HCT116 (cell line): ENCODE measurements around the gene ACBD5.

Experiments used
- CEBPB ChIP-seq: IDR thresholded peaks from 2 replicates; pipeline ENCODE4 v1.6.1; 2012; ENCODE audit warnings: low read depth
- POLR2A ChIP-seq: IDR thresholded peaks from 2 replicates; pipeline ENCODE4 v1.7.0; 2011; ENCODE audit warnings: borderline replicate concordance; ENCODE audit not compliant: insufficient read depth, insufficient read length; ENCODE audit errors: extremely low read depth
- SP1 ChIP-seq: IDR thresholded peaks from 2 replicates; pipeline ENCODE4 v1.6.1; 2012; ENCODE audit warnings: low read depth
- TF ChIP-seq, protein P1 (sequence below), 3 experiments: fragments of 200-600 bp in 1 of 3; sonication (generic) in 1 of 3; IDR thresholded peaks in 2 of 3; conservative IDR thresholded peaks in 1 of 3; 2 replicates each; pipeline ENCODE4 v1.5.1; 2012 to 2017; ENCODE audit warnings: low read depth in 2 of 3, low read length in 2 of 3, antibody characterized with exemption in 1 of 3, borderline replicate concordance in 1 of 3, control low read depth in 1 of 3, mild to moderate bottlenecking in 1 of 3, mixed read lengths in 1 of 3, mixed run types in 1 of 3, moderate library complexity in 1 of 3; ENCODE audit not compliant: insufficient read depth in 1 of 3
- TF ChIP-seq, protein P2 (sequence below): IDR thresholded peaks from 2 replicates; pipeline ENCODE4 v1.6.1; 2012

DNA sequence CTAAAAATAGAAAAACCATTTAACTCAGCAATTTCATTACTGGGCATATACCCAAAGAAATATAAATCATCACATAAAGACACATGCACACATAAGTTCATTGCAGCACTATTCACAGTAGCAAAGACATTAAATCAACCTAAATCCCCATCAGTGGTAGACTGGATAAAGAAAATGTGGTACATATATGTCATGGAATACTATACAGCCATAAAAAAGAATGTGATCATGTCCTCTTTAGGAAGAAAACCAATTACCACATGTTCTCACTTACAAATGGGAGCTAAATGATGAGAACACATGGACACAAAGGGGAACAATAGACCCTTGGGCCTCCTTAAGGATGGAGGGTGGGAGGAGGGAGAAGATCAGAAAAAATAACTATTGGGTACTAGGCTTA, 36.0 kb upstream of the ACBD5 start:
- TF ChIP-seq, protein P1, sequence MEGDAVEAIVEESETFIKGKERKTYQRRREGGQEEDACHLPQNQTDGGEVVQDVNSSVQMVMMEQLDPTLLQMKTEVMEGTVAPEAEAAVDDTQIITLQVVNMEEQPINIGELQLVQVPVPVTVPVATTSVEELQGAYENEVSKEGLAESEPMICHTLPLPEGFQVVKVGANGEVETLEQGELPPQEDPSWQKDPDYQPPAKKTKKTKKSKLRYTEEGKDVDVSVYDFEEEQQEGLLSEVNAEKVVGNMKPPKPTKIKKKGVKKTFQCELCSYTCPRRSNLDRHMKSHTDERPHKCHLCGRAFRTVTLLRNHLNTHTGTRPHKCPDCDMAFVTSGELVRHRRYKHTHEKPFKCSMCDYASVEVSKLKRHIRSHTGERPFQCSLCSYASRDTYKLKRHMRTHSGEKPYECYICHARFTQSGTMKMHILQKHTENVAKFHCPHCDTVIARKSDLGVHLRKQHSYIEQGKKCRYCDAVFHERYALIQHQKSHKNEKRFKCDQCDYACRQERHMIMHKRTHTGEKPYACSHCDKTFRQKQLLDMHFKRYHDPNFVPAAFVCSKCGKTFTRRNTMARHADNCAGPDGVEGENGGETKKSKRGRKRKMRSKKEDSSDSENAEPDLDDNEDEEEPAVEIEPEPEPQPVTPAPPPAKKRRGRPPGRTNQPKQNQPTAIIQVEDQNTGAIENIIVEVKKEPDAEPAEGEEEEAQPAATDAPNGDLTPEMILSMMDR (IDR thresholded peaks at IDR 0.05 in 2 of 3, conservative IDR thresholded peaks at IDR 0.05 in 1 of 3; ENCODE audit: borderline replicate concordance in 1 of 3, insufficient read depth in 1 of 3, low read depth in 2 of 3, low read length in 2 of 3), result no peak
- no peak for TF ChIP-seq POLR2A
- TF ChIP-seq, protein P2, sequence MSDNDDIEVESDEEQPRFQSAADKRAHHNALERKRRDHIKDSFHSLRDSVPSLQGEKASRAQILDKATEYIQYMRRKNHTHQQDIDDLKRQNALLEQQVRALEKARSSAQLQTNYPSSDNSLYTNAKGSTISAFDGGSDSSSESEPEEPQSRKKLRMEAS, result no peak
- no peak for TF ChIP-seq CEBPB
- no peak for TF ChIP-seq SP1
